ENCODE data around the gene SLC35B2.

Gene SLC35B2

DNA sequence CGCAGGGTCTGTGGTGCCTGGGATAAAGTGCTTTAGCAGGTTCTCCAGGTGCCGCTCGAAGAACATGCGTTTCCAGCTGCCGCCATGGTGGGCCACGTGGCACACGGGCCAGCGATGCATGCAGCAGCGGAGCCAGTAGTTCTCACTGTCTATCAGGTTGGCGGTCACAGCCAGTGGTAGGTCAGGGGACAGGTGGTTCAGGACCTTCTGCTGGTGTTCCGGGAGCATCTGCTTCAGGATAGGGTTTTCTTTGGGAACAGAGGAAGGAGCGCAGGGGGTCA lies 28.9 kb upstream of the SLC35B2 start:
- DNase-seq (ENCODE audit: low read depth): no peak

DNA sequence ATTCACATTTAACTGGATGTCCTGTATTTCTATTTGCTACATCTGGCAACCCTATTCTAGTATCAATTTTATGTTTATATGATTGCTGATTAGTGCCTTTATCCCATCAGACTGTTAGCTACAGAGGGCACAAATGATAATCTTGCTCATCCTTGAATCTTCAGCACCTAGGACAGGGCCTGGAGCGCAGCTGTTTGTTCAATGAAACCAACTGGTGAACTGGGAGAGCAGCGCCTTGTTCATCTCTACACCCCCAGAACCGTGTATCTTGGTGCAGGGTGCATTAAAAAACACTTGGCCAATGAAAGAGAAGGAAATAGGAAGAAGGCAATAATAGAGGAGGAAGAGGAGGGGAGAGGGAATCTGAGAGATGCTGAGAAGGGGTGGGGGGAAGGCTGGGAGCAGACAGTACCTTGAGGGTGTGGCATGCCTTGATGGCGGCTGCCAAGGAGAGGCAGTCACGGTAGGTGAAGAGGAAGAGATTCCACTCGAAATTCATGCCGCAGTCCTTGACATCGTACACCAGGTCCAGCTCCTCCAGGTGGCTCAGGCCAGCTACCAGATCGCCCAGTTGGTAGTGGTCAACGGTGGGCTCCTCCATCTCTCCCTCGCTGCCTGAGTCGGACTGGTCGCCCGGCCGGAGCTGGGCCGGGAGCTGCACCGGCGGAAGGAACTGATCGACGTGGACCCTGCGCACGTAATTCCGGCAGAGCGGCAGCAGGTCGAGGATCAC lies 28.4 kb upstream of the SLC35B2 start:
- no peak for DNase-seq (ENCODE audit: low read depth)

DNA sequence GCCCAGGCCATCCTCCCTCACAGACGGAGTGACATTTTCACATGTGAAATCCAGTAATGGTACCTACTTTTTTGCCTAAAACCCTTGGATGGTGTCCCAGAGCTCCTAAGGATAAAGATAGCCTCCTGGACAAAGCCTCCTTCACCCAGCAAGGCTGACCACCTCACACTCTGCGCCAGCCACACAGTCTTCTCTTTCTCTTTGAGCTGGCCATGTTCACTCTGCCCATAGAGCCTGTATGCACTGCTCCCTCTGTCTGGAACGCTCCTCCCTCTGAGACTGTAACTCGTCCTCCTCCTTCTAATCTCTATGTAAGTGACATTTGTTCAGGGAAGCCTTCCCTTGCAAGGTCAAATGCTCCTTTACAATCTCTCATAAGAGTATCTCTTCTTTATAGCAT lies 27.5 kb upstream of the SLC35B2 start:
- DNase-seq (ENCODE audit: low read depth): no peak

DNA sequence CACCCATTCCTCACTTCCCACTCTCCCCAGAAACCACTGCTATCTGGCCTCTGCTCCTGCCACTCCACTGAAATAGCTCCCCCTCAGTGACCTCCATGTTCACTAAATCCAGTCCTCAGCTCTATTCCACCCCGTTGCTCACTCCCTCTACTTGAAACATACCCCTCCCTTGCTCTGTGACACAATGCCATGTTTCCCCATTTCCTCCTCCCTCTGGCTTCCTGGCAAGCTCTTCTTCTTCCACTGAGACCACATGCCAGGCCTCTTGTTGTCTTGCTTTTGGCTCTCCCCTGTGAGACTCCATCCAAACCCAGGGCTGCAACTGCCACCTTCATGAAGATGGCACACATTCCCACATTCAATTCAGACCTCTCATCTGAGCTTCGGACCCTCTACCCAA lies 26.8 kb upstream of the SLC35B2 start:
- no peak for DNase-seq (ENCODE audit: low read depth)

DNA sequence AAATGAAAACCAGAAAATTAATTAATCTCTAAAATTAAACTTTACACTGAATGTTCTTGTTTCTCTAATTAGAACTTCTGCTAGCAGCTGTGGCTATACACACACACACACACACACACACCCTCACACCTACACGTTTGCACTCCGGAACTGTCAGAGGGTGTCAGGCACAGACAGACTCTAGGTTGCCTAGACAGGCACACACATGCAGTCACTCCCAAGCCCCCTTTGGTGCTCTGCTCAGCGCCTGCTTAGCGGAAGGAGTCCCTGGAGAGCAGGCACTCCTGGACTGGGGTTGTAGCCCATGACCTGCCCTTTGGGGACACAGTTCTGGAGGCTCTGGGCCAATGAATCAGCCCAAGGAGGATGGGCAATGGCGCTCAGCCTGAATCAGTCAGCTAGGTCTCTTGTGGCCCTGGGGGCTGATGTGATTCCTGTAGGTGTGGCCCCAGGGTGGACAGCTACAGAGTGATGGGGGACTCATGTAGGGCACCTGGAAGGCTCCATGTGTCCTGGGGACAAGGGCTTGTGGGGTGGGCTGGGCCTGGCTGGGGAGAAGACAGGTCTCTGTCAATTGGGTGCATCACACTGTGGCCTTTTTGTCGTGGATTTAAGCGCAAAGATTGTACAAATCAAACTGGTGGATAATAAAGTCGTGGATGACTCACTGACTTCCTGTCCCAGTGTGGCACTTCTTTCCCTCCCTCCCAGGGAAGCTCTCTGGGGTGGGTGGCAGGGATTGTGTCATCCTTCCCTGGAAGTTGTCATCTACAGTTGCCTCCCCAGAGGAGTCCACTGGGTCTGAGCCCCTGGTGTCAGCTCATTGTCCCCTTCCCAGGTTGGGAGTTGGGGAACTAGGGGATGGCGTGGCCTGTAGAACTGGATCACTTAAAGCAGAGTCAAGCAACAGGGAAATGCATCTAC lies 21.7 kb upstream of the SLC35B2 start:
- no peak for DNase-seq (ENCODE audit: low read depth)

DNA sequence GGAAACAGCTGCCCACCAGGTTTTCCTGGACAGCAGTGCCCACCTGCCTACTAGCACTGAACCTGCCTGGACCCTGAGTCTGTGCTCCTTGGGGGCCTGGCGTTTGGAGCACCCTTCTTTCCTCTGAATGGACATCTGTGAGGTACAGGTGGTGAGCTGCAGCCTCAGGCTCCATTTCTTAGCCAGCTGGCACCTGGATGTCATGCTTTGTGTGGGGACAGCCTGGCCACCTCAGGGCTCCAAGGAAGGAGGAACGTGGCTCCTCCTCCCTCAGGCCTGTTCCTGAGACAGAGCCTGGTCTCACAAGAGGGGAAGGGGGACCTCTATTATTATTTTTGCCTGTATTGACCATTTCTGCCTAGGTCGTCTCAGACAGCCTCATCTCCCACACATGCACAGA lies 21.0 kb upstream of the SLC35B2 start:
- DNase-seq (ENCODE audit: low read depth): no peak

DNA sequence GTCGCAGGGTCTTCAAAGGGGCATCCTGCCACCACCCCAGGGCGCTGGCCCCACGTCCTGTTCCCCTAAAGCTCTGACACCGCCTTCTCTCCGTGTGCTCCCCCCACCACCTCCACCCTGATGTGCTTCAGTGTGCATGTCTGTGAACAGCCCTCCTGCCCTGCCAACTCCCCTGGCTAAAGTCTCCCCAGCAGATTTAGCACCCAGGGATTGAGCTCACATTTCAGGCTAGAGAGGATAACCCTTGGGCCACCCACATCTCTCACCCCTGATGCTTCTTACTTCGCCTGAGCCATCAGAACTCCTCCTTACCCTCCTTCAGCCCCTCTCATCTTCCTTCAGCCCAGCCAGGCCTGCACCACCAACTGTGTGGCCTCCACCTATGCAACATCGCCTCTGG lies 20.4 kb upstream of the SLC35B2 start:
- no peak for DNase-seq (ENCODE audit: low read depth)

DNA sequence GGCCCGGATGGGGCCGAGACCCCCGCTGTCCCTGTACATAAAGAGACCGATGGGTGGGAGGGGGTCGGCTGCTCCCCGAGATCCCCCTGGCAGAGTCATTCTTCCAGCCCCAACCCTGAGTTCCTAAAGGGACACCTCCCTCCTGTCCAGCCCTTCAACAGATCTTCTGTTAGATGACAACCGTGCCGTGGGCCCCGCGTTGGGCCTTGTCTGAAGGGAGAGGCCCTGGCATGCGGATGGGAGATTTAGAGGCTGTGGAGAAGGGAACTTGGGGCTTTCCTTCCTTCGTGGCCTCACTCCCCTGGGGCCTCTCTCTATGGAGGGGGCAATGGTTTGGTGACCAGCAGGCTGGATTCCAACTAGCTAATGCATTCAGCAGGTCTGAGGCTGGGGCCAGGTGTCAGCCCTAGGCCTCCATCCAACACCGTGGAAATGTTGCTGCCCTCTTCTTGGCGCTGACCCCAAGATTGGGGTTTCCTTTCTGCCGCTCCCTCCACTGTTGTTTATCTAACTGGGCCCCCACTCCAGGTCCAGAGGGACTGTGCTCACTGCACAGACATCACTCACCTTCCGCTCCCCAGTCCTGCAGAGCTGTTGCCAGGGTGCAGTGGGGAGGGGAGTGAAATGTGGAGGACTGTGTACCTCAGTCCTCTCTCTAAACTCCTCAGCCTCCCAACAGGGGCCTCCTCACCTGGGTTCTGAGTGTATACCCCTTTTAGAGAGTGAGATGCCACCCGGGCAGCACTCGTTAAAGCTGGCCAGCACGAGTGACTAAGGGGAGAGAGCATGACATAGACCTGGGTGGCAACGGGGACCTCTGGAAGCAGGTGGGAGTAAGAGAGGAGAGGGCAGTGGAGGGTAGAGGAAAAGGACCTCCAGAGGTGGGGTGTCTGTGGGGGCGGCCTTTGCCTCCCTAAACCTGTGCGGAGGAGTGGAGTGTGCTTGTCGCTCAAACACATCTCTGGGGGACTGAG lies 19.6 kb upstream of the SLC35B2 start:
- DNase-seq (ENCODE audit: low read depth): no peak

DNA sequence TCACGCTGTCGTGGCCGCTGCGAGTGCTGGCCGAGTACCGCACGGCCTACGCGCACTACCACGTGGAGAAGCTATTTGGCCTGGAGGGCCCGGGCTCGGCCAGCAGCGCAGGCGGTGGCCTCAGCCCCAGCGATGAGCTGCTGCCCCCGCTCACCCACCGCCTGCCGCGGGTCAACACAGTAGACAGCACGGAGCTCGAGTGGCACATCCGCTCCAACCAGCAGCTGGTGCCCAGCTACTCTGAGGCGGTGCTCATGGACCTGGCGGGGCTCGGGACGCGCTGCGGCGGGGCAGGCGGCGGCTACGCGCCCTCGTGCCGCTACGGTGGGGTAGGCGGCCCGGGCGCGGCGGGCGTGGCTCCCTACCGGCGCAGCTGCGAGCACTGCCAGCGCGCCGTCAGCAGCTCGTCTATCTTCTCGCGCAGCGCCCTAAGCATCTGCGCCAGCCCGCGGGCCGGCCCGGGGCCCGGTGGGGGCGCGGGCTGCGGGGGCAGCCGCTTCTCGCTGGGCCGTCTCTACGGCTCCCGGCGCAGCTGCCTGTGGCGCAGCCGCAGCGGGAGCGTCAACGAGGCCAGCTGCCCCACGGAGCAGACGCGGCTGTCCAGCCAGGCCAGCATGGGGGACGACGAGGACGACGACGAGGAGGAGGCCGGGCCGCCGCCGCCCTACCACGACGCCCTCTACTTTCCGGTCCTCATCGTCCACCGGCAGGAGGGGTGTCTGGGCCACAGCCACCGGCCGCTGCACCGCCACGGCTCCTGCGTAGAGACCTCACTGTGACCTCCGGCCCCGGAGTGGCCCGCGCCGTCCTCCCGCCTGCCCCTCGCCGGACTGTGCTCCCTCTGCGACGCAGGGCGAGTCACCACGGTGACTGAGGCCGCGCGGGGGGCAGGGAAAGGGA lies 18.7 kb upstream of the SLC35B2 start:
- no peak for DNase-seq (ENCODE audit: low read depth)

DNA sequence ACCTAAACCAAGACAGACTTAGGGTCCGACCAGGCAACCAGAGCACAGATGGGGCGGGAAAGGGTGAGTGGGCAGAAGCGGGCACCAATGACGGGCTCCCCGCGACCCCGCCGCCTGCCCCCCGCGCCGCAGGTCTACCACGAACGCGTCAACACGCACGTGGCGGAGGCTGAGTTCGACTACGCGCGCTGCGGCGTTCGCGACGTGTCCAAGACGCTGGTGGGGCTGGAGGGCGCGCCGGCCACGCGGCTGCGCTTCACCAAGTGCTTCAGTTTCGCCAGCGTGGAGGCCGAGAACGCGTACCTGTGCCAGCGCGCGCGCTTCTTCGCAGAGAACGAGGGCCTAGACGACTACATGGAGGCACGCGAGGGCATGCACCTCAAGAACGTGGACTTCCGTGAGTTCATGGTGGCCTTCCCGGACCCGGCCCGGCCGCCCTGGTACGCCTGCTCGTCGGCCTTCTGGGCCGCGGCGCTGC lies 18.0 kb upstream of the SLC35B2 start:
- DNase-seq (ENCODE audit: low read depth): no peak

DNA sequence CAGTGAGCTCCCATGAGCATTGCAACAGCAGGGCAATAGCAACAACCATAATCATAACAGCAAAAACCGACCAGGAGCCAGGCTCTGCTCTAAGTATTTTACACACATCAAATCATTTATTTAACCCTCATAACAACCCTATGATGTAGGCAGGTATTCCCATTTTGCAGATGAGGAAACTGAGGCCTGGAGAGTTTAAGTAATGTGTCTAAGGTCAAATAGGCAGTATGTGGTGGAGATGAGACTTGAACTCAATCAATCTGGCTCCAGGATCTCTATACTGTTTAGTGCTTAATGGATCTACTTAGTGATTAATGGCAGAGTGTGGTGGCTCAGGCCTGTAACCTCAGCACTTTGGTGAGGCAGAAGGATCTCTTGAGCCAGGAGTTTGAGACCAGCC lies 16.3 kb upstream of the SLC35B2 start:
- DNase-seq (ENCODE audit: low read depth): no peak

DNA sequence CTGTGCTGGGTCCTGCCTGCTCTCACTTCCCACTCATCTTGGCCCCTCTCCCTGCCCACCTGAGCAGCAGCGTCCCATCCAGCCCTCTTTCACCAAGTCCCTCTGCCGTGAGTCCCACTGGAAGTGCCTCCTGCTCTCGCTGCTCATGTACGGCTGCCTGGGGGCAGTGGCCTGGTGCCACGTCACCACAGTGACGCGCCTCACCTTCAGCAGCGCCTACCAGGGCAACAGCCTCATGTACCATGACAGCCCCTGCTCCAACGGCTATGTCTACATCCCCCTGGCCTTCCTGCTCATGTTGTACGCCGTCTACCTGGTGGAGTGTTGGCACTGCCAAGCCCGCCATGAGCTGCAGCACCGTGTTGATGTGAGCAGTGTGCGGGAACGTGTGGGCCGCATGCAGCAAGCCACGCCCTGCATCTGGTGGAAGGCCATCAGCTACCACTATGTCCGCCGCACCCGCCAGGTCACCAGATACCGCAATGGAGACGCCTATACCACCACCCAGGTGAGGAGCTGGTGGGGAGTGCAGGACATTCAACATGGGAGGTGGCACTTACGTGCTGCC lies 15.8 kb upstream of the SLC35B2 start:
- DNase-seq (ENCODE audit: low read depth): no peak

DNA sequence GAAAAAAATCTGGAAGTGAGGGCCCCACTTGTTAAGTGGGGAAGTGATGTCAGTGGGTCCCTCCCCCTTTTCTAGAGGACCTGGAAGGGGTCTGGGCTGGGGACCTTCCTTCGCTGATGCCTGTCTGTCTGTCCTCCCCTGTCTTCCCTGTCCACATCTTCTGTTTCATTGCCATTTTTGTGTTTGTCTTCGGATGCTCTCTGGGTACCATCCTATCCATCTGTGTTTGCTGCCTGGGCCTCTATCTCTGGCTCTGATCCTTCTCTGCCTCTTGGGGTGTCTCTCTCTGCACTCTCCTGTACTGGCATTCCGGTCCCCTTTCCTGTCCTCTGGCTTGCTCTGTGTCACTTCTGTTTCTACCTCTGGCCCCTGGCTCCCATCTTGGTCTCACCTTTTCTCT lies 15.2 kb upstream of the SLC35B2 start:
- DNase-seq (ENCODE audit: low read depth): no peak

DNA sequence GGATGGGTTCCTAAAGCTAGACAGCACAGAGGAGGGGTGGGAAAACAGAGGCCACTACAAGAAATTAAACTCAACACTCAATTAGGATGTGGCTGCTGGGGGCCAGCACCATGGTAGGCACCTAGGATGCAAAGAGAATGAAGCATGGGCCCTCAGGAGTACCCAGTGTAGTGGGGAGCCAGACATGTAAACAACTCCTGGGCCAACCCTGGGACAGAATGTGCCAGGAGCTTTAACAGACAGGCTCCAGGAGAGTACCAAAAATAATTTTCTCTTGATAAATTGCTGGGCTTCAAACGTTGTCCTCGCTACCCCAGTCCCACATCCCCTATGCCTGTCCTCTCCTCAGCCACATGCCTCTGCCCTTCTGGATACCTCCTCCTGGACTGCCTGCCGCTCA lies 14.6 kb upstream of the SLC35B2 start:
- DNase-seq (ENCODE audit: low read depth): no peak

DNA sequence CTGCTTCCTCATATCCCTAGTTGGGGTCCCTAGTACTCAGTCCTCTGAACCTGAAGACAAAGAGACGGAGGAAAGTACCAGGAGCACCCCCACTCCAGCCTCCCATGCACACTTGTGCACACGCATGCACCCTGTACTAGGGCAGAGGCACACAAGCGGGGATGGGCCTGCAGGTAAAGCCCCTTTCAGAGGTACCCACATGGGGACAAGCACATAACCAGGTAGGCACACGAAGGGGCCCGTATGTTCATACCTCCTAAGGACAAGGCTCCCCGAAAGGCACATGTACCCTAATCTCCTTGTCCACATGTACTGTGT lies 14.0 kb upstream of the SLC35B2 start:
- no peak for DNase-seq (ENCODE audit: low read depth)

DNA sequence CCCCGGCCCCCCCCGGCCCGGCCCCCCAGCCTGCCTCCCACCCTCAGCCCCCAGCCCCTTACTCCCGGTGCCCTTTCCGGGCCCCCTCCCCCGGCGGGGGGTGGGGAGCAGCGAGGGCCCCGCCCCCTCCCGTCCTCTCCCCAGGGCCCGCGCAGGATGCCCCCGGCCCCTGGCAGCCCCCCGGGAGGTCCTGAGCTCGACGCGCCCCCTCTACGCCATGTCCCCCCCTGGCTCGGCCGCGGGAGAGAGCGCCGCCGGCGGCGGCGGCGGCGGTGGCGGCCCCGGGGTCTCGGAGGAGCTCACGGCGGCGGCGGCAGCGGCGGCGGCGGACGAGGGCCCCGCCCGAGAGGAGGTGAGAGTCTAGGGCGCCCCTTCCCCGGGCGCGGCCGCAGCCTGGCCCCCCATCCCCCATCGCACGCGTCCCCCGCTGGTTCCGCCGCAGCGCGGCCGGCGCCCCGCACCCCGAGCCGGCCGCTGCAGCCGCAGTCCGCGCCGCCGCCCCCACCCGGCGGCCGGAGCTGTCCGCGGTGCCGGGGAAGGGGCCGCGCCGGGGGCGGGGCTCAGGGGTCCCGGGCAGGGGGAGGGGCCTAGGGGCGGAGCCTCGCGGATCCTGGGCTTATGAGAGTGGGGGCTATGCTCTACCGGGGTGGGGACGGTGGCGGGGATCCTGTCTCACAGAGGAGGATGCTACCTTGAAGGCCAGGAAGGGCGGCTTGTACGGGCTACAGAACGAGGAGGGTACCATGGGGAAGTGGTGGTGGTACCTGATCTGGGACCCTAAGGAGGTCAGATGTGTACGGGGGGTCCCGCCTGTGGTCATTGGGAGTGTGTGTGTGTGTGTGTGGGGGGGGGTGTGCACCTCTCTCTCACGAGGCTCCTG lies 13.4 kb upstream of the SLC35B2 start:
- DNase-seq (ENCODE audit: low read depth): no peak

DNA sequence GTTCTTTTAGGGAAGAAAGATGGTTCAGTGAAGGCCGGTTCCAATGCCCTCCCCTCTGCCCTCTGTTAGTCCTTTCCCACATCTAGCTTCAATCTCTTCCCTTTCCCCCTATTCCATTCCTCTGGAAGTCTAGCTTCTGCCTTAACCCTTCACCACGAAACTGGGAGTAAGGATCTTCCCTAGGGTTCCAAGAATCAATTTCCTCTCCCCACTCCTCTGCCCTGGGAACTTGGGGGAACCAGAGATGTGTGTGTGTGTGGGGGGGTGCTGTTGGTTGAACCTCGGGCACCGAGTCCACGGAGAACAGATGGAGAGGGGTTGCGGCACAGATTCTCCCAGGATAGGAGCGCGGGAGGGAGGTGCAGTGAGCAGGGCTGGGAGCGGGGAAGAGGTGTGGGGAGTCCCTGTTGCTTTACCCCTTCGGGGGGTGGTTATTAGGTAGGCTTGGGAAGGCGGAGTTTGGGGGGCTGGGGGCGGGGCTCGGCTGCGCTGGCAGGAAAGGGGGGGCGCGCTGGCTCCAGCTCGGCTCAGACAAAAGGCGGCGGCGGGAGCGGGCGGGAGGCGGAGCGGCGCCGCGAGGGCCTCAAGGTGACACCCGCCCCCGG lies 12.7 kb upstream of the SLC35B2 start, which contains the start of gene TMEM151B:
TMEM151B (plus strand) TSS at position 530 of the 605 bp plus-strand sequence. CDS start 293 bp downstream, outside the sequence.
- no peak for DNase-seq (ENCODE audit: low read depth)

DNA sequence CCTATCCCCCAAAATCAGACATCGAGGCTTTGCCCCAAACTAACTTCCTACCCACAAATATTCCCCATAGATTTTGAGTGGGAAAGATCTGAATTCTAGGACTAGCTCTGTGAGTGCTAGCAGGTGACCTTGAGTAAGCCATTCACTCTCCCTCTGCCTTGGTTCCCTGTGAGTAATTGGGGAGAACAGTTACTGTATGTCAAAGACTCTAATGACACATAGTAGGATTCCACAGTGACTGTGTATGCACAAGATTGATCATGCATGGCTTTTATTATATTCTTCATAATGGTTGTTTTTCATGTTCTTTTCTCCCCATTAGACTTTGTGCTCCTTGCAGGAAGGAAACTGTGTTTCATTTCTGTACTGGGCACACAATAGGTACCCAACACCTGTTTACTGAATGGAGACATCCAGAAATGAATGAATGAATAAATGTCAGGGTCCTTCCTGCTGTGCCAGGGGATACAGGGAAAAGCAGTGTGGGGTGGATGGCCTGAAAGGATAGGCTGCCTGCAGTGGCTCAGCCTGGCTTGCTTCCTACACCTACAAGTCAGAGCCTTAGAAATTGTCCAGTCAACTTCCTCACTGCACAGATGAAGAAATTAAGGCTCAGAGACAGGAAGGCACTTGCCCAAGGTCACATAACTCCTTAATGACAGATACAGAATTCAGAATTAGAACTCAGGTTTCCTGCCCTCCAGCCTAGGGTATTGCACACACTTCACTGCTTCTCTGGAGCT lies 12.0 kb upstream of the SLC35B2 start:
- no peak for DNase-seq (ENCODE audit: low read depth)
